Measurements from ENCODE around the gene RBPJL. TPM values are rescaled to one million over a fixed set of nuclear protein-coding genes. Genes with fewer than 3 reads are reported as not detected.

RBPJL gene
- total RNA-seq, 1 experiment from 2014 or later: not detected

DNA sequence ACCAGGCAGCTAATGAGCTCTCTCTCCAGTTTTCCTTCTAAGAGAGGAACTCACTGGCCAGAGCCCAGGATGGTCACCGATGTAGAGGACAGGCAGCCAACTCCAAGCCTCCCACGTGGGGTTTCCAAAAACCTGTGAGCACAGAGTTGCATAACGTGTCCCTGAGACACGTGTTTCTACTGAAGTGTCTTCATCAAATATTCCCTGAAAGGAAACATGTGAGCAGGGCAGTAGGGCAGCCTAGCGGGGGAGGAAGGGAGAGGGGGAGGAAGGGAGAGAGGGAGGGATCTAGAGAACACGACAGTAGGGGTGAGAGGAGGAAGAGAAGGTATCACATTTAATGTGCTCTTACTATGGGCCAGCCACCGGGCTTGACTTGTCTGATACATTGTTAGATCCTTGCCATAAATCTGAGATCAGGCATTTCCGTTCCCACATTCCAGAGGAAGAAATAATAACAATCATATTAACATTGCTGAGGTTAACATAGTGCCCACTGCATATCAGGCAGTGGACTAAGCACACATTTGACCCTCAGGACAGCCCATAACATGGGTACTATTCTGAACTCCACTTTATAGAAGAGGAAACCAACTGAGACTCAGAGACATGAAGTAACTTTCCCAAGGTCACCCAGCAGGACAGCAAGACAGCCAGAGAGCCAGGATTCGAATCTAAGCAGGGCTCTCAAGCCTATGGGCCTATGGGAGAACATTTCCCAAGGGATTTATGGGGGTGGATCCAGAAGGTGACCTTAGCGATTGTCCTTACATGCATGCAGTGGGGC lies 51.8 kb downstream of the RBPJL start:
- no peak for DNase-seq (ENCODE audit: extremely low read depth, low read depth)

DNA sequence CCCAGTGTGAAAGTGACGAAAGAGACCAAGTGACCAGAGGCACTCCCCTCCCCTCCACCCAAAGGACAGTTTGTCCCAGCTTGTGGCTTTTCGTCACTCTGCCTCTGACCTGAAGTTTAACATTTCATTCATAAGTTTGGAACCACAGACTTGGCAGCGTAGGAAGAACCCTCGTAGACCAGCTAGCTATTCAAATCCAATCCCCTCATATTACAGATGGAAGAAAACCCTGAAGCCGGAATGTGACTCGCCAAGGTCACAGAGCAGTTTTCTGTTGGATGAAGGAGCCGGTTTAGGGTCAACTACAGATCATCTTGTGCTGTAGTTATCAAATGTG lies 52.4 kb downstream of the RBPJL start:
- no peak for DNase-seq (ENCODE audit: extremely low read depth, low read depth)

DNA sequence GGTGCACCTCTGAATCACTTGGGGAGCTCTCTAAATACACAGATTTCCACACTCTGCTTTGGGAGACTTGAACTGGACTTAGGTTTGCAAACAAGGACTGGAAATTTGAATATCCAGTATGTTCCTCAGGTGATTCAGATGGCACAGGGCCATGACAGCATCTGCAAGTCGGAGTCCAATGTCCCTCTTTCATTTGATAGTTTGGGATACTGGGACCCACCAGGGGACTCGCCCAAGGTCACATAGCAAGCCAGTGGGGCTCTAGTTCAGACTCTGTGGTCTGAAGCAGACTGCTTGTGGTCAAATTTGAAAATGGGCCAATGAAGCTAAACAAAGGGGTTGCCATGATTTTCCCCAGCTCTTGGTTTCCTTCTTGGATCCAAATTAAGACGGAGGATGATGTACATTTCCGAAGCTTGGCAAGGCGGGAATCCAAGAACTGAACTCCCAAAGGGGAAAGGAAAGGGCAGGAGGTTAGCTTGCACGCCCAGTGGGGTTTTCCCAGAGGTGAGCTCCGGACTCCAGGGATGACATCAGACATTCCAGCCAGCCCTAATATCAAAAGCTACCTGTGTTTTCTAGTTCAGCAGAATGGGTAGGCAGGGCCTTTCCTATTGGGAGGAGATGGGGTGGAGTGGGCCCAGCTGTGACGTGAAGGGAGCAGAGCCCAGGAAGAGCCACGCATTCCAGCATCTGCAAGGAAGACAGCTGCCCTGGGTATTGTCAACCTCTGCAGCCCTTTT lies 52.9 kb downstream of the RBPJL start:
- DNase-seq (ENCODE audit: extremely low read depth, low read depth): no peak

DNA sequence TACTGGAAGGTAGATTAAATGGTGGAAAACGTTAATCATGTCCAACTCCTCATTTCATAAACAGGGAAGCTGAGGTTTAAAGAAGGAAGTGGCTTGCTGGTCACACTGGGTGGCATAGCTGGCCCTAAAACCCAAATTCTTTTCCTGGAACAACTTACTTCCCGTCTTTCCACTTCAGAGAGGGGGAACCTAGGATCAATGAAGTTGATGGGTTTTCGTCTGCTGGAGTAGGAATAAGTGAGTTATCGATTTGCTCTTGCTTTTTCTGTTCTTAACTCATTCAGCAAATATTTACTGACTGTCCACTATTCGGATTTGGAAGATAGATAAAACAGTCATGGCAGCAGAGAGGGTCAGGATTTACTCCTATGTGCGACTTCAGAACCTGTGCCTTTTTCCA lies 55.2 kb downstream of the RBPJL start:
- DNase-seq (ENCODE audit: extremely low read depth, low read depth): no peak

DNA sequence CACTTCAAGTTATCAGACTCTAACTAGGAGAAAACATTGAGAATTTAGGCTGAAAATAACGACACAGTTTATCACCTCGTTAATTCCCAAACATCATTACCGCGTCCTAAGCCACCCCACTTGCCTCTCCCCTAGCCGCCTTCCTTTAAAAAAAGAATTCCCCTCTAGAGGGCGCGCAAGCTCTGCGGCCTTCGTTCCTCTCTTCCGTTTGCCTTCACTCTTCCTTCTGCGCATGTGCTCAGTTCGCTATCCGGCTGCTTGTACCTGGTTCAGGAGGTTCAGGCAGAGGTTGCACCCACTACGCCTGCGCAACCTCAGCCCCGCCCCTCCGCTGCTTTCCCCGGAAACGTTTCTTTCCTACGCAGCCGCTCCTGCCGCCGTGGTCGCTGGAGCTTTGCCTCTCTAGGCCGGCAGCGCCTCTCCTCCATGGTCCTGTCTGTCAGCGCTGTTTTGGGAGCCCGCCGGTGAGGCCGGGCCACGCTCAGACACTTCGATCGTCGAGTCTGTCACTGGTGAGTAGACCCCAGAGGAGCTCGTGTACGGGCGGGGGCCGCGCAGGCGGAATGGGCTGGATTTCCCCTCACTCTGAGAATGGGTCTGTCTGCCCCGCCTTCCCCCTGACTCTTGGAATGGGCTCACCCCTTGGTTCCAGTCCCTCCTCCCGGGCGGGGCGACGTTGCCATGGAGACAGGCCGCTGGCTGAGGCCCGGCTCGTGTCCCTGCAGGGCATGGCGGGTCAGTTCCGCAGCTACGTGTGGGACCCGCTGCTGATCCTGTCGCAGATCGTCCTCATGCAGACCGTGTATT lies 56.4 kb downstream of the RBPJL start, which contains the start of gene SYS1:
TSS of gene SYS1 (plus strand) at position 353 of the 807 bp plus-strand sequence. CDS start at position 729, 376 bp downstream.
- peak; percentile 99 for DNase-seq (ENCODE audit: extremely low read depth, low read depth)

DNA sequence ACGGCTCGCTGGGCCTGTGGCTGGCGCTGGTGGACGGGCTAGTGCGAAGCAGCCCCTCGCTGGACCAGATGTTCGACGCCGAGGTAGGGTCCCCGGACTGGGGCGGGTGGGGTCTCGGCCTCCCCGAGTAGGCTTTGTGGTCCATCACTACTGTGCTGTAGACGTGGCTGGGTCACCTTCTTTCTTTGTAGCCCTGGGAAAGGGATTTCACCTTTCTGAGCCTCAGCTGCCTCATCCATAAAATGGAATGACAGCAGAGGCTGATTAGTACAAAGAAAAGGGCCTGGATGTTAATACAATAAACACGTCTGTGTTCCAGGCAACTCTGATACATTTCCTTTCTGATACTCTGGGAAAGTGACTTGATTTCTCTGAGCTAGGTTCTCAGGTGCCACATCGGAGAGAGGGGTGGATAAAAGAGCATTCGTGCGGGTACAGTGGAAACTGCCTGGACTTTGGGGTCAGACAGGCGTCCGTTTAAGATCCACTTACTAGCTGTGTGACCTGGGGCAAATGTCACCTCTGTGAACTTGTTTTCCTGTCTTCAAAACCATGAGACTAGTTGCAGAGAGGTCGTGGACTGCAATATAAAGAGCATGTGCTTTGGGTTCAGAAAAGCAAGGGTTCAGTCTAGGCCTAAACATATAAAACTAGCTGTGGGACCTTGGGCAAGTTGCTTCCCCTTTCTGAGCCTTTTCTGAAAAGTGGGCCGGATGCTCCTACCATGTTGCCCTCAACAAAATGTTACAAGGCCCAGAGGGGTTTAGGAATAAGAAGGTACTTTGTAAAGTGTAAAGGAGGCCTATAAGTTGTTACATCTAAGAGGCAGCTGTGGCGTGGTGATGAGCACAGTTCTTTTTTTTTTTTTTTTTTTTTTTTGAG lies 57.2 kb downstream of the RBPJL start:
- no peak for DNase-seq (ENCODE audit: extremely low read depth, low read depth)

DNA sequence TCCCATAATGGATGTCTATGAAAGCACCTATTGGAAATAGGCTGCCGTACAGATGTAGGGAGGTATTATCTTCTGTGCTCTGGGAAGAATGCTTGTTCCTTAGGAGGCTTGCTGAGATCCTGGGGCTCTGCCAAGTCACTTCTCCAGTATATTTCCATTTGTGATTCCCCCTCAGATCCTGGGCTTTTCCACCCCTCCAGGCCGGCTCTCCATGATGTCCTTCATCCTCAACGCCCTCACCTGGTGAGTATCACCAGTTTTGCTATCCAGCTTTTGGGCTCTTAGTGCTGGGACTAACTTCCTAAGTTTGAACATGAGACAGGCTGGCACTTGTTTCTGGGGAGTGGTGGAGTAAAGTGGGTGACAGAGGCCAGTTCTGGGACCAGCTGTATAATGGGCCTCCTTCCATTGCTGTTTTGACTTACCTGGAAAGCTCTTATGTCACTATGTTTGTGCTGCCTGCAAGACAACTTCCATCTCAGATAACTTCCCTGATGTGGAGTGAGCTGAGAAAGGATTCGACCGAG lies 58.9 kb downstream of the RBPJL start:
- no peak for DNase-seq (ENCODE audit: extremely low read depth, low read depth)

DNA sequence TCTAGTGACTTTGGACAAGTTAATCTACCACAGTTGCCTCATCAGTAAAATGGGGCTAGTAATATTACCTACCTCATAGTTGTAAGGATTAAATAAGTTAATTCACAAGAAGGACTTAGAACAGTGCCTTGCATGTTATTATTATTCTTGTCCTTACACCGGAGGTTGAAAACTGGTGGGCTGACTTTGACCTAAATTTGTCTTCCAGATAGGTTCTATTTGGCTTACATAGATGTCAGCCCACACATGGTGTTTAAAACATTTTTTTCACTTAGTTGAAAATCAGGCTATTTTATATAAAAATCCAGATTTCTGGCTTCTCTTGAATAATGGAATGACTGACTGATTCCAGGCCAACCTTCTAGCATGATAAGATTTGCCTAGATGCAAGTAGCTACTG lies 59.6 kb downstream of the RBPJL start:
- DNase-seq (ENCODE audit: extremely low read depth, low read depth): no peak

DNA sequence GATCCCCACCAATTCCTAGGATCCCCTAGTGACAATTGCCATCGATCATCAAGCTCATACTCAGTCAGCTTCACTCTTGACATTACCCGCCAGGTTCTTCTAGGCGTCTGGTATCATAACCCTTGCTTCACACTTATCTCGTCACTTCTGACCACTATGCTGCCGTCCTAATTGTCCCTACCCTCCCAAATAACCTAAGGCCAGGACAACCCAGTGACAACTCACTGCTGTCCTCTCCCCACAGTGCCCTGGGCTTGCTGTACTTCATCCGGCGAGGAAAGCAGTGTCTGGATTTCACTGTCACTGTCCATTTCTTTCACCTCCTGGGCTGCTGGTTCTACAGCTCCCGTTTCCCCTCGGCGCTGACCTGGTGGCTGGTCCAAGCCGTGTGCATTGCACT lies 60.0 kb downstream of the RBPJL start:
- DNase-seq (ENCODE audit: extremely low read depth, low read depth): no peak

DNA sequence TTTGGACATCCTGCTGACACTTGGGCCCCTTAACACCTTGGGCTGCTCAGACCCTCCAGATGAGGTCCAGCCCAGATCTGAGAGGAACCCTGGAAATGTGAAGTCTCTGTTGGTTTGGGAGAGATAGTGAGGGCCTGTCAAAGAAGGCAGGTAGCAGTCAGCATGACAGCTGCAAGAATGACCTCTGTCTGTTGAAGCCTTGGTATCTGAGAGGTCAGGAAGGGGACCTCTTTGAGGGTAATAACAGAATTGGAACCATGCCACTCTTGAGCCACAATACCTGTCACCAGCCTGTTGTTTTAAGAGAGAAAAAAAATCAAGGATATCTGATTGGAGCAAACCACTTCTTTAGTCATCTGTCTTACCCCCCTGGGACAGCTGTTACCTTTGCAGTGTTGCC lies 60.5 kb downstream of the RBPJL start:
- DNase-seq (ENCODE audit: extremely low read depth, low read depth): no peak

Other genes with a start within 250 kb of the RBPJL start
- not detected in 2 replicates for gene KCNS1, start 205.7 kb upstream of the RBPJL start, total RNA-seq (2014; rRNA removed; shearing (Covaris generic))
- not detected in 2 replicates for gene WFDC5, start 191.7 kb upstream of the RBPJL start, total RNA-seq (2014; rRNA removed; shearing (Covaris generic))
- gene WFDC12, start 182.4 kb upstream of the RBPJL start, total RNA-seq (2014; rRNA removed; shearing (Covaris generic)): not detected in 2 replicates
- not detected in 2 replicates for gene PI3, start 131.9 kb upstream of the RBPJL start, total RNA-seq (2014; rRNA removed; shearing (Covaris generic))
- not detected in 2 replicates for gene SEMG1, start 99.8 kb upstream of the RBPJL start, total RNA-seq (2014; rRNA removed; shearing (Covaris generic))
- gene SEMG2, start 85.5 kb upstream of the RBPJL start, total RNA-seq (2014; rRNA removed; shearing (Covaris generic)): not detected in 2 replicates
- gene SLPI, start 52.3 kb upstream of the RBPJL start, total RNA-seq (2014; rRNA removed; shearing (Covaris generic)): 38.4 and 43.0 TPM in 2 replicates
- not detected in 2 replicates for gene MATN4, start 1.5 kb downstream of the RBPJL start, total RNA-seq (2014; rRNA removed; shearing (Covaris generic))
- gene SDC4, start 41.6 kb downstream of the RBPJL start, total RNA-seq (2014; rRNA removed; shearing (Covaris generic)): 12.7 and 14.7 TPM in 2 replicates
- gene SYS1, start 56.3 kb downstream of the RBPJL start, total RNA-seq (2014; rRNA removed; shearing (Covaris generic)): 36.4 and 38.0 TPM in 2 replicates
- not detected in 2 replicates for gene TP53TG5, start 71.5 kb downstream of the RBPJL start, total RNA-seq (2014; rRNA removed; shearing (Covaris generic))
- gene DBNDD2, start 101.4 kb downstream of the RBPJL start, total RNA-seq (2014; rRNA removed; shearing (Covaris generic)): 16.6 and 17.4 TPM in 2 replicates
- gene PIGT, start 109.3 kb downstream of the RBPJL start, total RNA-seq (2014; rRNA removed; shearing (Covaris generic)): 145 and 150 TPM in 2 replicates
- gene WFDC2, start 162.9 kb downstream of the RBPJL start, total RNA-seq (2014; rRNA removed; shearing (Covaris generic)): not detected in 2 replicates
- gene SPINT3, start 208.8 kb downstream of the RBPJL start, total RNA-seq (2014; rRNA removed; shearing (Covaris generic)): not detected in 2 replicates
- gene WFDC6, start 232.6 kb downstream of the RBPJL start, total RNA-seq (2014; rRNA removed; shearing (Covaris generic)): 0.22 TPM in 1 of 2 replicates, not detected in the other
- gene EPPIN, start 240.6 kb downstream of the RBPJL start, total RNA-seq (2014; rRNA removed; shearing (Covaris generic)): not detected in 2 replicates